Medulla oblongata (tissue), 1 donor: ENCODE results near the gene SLC39A11.

Source experiments
- DNase-seq: peaks from one replicate; pipeline ENCODE4 v3.0.0-alpha.2; 2015; ENCODE audit errors: extremely low spot score

Gene SLC39A11

GRCh38 chr17:72619976-72620650, 472.4 kb downstream of the SLC39A11 start:
- DNase-seq = peak; percentile 47

- DNase-seq = peak; percentile 63
Observed at GRCh38 chr17:72618001-72618509, 474.4 kb downstream of the SLC39A11 start.

GRCh38 chr17:72617557-72617956, 474.9 kb downstream of the SLC39A11 start:
- no peak for DNase-seq

- no peak for DNase-seq
Observed at GRCh38 chr17:72616447-72616846, 476.0 kb downstream of the SLC39A11 start.

- no peak for DNase-seq
Observed at GRCh38 chr17:72615627-72615991, 476.9 kb downstream of the SLC39A11 start.

GRCh38 chr17:72614871-72615626, 477.4 kb downstream of the SLC39A11 start:
- peak; percentile 94 for DNase-seq

- DNase-seq = no peak
Observed at GRCh38 chr17:72614476-72614870, 478.0 kb downstream of the SLC39A11 start.

- no peak for DNase-seq
Observed at GRCh38 chr17:72613806-72614292, 478.6 kb downstream of the SLC39A11 start.

GRCh38 chr17:72613396-72613795, 479.1 kb downstream of the SLC39A11 start:
- no peak for DNase-seq

- no peak for DNase-seq
Observed at GRCh38 chr17:72611172-72611571, 481.3 kb downstream of the SLC39A11 start.

GRCh38 chr17:72609501-72609900, 483.0 kb downstream of the SLC39A11 start:
- no peak for DNase-seq

GRCh38 chr17:72608436-72608835, 484.1 kb downstream of the SLC39A11 start:
- no peak for DNase-seq

- DNase-seq = no peak
Observed at GRCh38 chr17:72606656-72607055, 485.8 kb downstream of the SLC39A11 start.

- DNase-seq = no peak
Observed at GRCh38 chr17:72605543-72605942, 486.9 kb downstream of the SLC39A11 start.

- no peak for DNase-seq
Observed at GRCh38 chr17:72604518-72604917, 488.0 kb downstream of the SLC39A11 start.

- no peak for DNase-seq
Observed at GRCh38 chr17:72603420-72604242, 488.9 kb downstream of the SLC39A11 start.

- DNase-seq = no peak
Observed at GRCh38 chr17:72602517-72603419, 489.7 kb downstream of the SLC39A11 start.

- DNase-seq = no peak
Observed at GRCh38 chr17:72600934-72601333, 491.6 kb downstream of the SLC39A11 start.

- no peak for DNase-seq
Observed at GRCh38 chr17:72599891-72600290, 492.6 kb downstream of the SLC39A11 start.

GRCh38 chr17:72598695-72599094, 493.8 kb downstream of the SLC39A11 start:
- no peak for DNase-seq
